BJ (cell line): ENCODE data around the gene CACNA2D3. TPM values are rescaled to one million over a fixed set of nuclear protein-coding genes. Genes with fewer than 3 reads are reported as not detected.

Experiments used
- CTCF ChIA-PET: fragments of 350-600 bp; formaldehyde crosslinking; extraction: SDS; loops from one replicate; lab custom pipeline; 2021; ENCODE audit warnings: antibody characterized with exemption, inconsistent platforms; lab: Yijun Ruan, JAX
- POLR2A ChIA-PET: fragments of 300-600 bp; sonication (Branson Sonifier 250); formaldehyde crosslinking; extraction: SDS; loops from one replicate; lab custom pipeline; 2021; ENCODE audit warnings: antibody characterized with exemption; lab: Charles Lee
- DNase-seq: peaks from one replicate; pipeline ENCODE4 v3.0.0-alpha.2; 2011; ENCODE audit warnings: low read depth
- H3K27me3 ChIP-seq: 2 replicates; pipeline ENCODE4 v1.6.0; 2011; ENCODE audit warnings: low read length; ENCODE audit not compliant: control insufficient read depth, insufficient read depth
- H3K36me3 ChIP-seq: 2 replicates; pipeline ENCODE4 v1.5.1; 2011; ENCODE audit warnings: low read length; ENCODE audit not compliant: control insufficient read depth, insufficient read depth
- H3K4me3 ChIP-seq: 2 replicates; pipeline ENCODE4 v1.5.1; 2011; ENCODE audit warnings: low read depth, mild to moderate bottlenecking, control low read depth, low read length
- polyA plus RNA-seq: library from polyadenylated mRNA; depleted of rRNA; stranded (reverse); fragments of >200 nt; gene quantifications from 2 replicates; pipeline ENCODE4 v1.2.3, GENCODE V29; 2011
- TF ChIP-seq, protein P1 (sequence below): IDR thresholded peaks from 2 replicates; pipeline ENCODE4 v1.5.1; 2011; ENCODE audit warnings: low read depth, mild to moderate bottlenecking, control low read depth, inconsistent platforms, low read length, moderate library complexity; ENCODE audit not compliant: insufficient read depth

Gene CACNA2D3
- polyA plus RNA-seq, 1 experiment: 0.56 TPM

DNA sequence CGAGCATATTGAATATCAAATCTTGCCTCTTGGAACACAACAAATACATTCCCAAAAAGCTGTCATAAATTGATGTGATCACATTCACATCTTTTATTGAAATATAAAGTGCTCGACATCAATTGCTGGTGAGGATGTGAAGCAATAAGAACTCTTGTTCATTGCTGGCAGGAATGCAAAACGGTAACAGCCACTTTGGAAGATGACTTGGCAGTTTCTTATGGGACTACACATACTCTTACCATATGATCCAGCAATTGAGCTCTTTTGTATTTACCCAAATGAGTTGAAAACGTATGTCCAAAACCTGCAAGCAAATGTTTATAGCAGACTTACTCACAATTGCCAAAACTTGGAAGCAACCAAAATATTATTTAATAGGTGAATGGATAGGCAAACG, 234.9 kb downstream of the CACNA2D3 start:
- Histone ChIP-seq H3K36me3 (no peaks in the 10 kb centered on the region), H3K27me3 (no peaks in the 10 kb centered on the region), H3K4me3 (no peak overlapping the region)
- CTCF ChIA-PET: interaction anchor here (1.2 to 1.4 kb wide), 2 partner anchors 17 to 211 kb away, joined by 3 read pairs; no protein-coding TSS in a partner anchor
- POLR2A ChIA-PET: no interaction called here
- TF ChIP-seq, protein P1, sequence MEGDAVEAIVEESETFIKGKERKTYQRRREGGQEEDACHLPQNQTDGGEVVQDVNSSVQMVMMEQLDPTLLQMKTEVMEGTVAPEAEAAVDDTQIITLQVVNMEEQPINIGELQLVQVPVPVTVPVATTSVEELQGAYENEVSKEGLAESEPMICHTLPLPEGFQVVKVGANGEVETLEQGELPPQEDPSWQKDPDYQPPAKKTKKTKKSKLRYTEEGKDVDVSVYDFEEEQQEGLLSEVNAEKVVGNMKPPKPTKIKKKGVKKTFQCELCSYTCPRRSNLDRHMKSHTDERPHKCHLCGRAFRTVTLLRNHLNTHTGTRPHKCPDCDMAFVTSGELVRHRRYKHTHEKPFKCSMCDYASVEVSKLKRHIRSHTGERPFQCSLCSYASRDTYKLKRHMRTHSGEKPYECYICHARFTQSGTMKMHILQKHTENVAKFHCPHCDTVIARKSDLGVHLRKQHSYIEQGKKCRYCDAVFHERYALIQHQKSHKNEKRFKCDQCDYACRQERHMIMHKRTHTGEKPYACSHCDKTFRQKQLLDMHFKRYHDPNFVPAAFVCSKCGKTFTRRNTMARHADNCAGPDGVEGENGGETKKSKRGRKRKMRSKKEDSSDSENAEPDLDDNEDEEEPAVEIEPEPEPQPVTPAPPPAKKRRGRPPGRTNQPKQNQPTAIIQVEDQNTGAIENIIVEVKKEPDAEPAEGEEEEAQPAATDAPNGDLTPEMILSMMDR: no peak
- DNase-seq: no peak

DNA sequence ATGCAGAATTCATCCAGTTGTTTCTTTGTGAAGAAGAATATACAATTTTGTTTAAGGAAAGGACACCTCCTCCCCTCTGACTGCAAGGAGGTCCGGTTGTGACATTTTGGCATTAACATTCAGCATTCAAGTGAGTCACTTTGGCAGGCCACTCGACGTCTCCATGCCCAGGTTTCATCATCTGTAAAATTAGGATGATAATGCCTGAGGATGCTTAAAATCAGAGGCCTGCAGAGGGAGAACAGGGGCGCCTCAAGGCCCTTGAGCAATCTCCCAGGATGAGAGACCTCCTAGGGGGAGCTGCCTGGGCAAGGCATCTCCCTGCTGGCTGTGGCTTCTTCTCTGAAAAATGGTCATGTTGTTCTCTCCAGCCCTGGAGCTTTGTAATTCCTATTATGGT, 236.0 kb downstream of the CACNA2D3 start:
- TF ChIP-seq, protein P1: no peak
- ChIA-PET POLR2A (no interaction called here), CTCF (no interaction called here)
- Histone ChIP-seq H3K36me3 (no peaks in the 10 kb centered on the region), H3K27me3 (no peaks in the 10 kb centered on the region), H3K4me3 (no peak overlapping the region)
- no peak for DNase-seq

DNA sequence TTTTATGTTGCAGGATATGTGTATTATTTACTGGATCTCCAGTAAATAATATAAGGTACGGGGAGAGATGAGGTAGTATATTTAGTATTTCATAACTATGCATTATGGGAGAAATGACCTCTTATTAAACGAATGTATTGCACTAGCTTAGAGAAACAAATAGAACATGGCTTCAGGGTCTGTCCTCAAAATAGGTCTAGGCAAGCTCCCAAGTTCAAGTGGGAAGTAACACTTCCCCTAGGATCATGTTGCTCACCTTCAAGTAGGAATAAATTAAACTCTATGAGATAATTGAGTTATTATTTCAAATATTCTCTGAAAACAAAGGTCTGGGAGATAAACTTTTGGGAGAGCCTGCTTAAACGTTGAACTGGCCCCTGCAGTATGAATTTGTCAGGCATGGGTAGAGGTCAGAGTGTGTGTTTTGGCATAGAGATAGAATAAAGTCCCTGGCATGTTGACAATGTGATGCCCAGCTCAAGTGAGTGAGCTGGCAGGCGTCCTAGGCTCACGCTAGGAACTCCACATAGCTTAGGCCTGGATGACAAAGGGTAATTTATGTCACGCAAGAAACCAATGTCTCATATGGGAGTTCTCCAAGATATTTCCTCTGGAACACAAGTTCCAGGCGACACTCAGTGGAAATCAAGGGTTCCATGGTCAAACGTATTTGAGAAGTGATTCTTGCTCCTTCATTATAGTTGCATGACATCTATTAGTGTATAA, 236.8 kb downstream of the CACNA2D3 start:
- Histone ChIP-seq H3K27me3 (no peaks in the 10 kb centered on the region), H3K36me3 (no peaks in the 10 kb centered on the region), H3K4me3 (no peak overlapping the region)
- ChIA-PET POLR2A (no interaction called here), CTCF (no interaction called here)
- TF ChIP-seq, protein P1: no peak
- DNase-seq: no peak

DNA sequence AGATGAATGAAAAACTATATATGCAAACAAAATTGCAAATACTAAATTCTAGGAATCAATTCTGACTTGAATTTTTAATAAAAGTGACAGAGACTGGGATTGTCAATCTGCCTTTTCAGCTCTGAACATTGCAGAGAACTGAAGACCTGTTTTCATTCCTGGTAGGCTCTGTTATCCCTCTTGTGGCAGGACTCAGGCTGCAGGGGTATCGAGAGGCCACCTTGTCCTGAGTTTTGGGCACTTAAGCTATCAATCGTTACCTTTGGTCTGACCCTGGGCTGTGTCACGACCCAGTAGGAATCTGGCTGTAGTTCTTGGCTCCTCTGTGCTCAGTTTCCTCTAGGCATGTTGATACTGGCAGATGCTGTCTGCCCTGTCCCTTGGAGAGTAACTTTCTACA, 238.0 kb downstream of the CACNA2D3 start:
- DNase-seq: no peak
- POLR2A ChIA-PET: no interaction called here
- H3K4me3 ChIP-seq: no peak overlapping the region
- no peaks in the 10 kb centered on the region for H3K27me3 ChIP-seq
- CTCF ChIA-PET: no interaction called here
- TF ChIP-seq, protein P1: no peak
- no peaks in the 10 kb centered on the region for H3K36me3 ChIP-seq

DNA sequence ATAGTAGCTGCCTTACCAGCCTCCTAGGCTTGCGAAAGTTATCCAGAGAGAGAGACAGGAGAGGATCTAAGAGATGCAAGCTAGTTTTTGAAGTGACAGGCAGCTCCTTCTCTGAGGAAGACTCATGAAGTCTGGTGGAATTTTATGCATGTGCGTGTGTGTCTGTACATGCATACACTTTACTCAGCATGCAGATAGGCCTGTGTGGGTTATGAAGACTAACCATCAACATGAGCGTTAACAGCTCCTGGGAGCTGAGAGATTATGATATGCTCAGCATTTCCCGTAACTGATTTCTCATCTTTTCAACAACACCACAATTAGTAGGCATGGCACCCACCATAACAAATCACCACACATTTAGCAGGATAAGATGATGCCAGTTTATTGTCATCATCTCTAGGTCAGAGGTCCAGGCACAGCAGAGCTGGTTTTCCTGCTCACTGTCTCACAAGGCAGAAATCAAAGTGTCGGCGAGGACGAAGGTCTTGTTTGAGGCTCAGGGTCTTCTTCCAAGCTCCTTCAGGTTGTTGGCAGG, 239.5 kb downstream of the CACNA2D3 start:
- CTCF ChIA-PET: no interaction called here

More for the DNA sequence above, 239.5 kb downstream of the CACNA2D3 start:
- H3K27me3 ChIP-seq: no peaks in the 10 kb centered on the region
- POLR2A ChIA-PET: no interaction called here
- TF ChIP-seq, protein P1: no peak
- no peak for DNase-seq
- no peaks in the 10 kb centered on the region for H3K36me3 ChIP-seq
- no peak overlapping the region for H3K4me3 ChIP-seq
